H1 (cell line): ENCODE data around the gene SKAP1. TPM values are rescaled to one million over a fixed set of nuclear protein-coding genes. Genes with fewer than 3 reads are reported as not detected.

Experiments
- CTCF ChIA-PET: fragments of 300-600 bp; sonication (Branson Sonifier 250); formaldehyde crosslinking; loops from one replicate; lab custom pipeline; 2021; ENCODE audit not compliant: partially characterized antibody; lab: Charles Lee
- POLR2A ChIA-PET: fragments of 300-600 bp; sonication (Branson Sonifier 250); formaldehyde crosslinking; loops from one replicate; lab custom pipeline; 2021; ENCODE audit warnings: inconsistent platforms; ENCODE audit not compliant: partially characterized antibody; lab: Charles Lee
- DNase-seq, 2 experiments: peaks; one replicate each; pipeline versions ENCODE4 v3.0.0 to v3.0.0-alpha.2; 2010 to 2022; ENCODE audit warnings: low spot score in 2 of 2, low read depth in 1 of 2, mixed read lengths in 1 of 2
- FAIRE-seq: peaks from 2 replicates; lab custom pipeline; 2011; peaks lifted over from hg19 to GRCh38; lab: Jason Lieb, UNC
- H2AFZ ChIP-seq: 2 replicates; pipeline ENCODE4 v1.8.1; 2012; ENCODE audit warnings: low read length, inconsistent platforms
- H2AK5ac ChIP-seq: 2 replicates; pipeline ENCODE4 v1.6.1; 2013; ENCODE audit warnings: low read depth, low read length
- H2BK120ac ChIP-seq: replicated peaks from 2 replicates; pipeline ENCODE3; 2013; ENCODE audit warnings: low read depth, low read length, inconsistent platforms
- H2BK12ac ChIP-seq: 2 replicates; pipeline ENCODE4 v1.6.1; 2013; ENCODE audit warnings: low read depth, low read length
- H2BK15ac ChIP-seq: 2 replicates; pipeline ENCODE4 v1.6.1; 2013; ENCODE audit warnings: low read length
- H2BK20ac ChIP-seq: 2 replicates; pipeline ENCODE4 v1.6.1; 2013; ENCODE audit warnings: low read length
- H2BK5ac ChIP-seq: 2 replicates; pipeline ENCODE4 v1.6.1; 2013; ENCODE audit warnings: low read depth, low read length
- H3K14ac ChIP-seq: 2 replicates; pipeline ENCODE4 v1.6.1; 2013; ENCODE audit warnings: inconsistent platforms; ENCODE audit not compliant: insufficient read length
- H3K18ac ChIP-seq: 2 replicates; pipeline ENCODE4 v1.6.1; 2013; ENCODE audit warnings: low read length; ENCODE audit errors: extremely low read depth
- H3K23ac ChIP-seq: 2 replicates; pipeline ENCODE4 v1.6.1; 2013; ENCODE audit warnings: inconsistent platforms; ENCODE audit not compliant: insufficient read length
- H3K23me2 ChIP-seq: 2 replicates; pipeline ENCODE4 v1.6.1; 2013; ENCODE audit warnings: low read depth, low read length
- H3K27ac ChIP-seq: 2 replicates; pipeline ENCODE4 v1.6.1; 2011; ENCODE audit warnings: low read depth, low read length, inconsistent platforms
- H3K27me3 ChIP-seq, 4 experiments: replicated peaks in 1 of 4; 1 replicate in 1 of 4; 2 replicates in 3 of 4; pipeline versions ENCODE4 v1.6.1 to v1.8.1; 2011 to 2013; ENCODE audit warnings: low read length in 3 of 4, mild to moderate bottlenecking in 3 of 4, inconsistent platforms in 2 of 4, mixed read lengths in 2 of 4, moderate library complexity in 1 of 4; ENCODE audit not compliant: control insufficient read depth in 3 of 4, insufficient read depth in 3 of 4; ENCODE audit errors: extremely low read depth in 1 of 4
- H3K36me3 ChIP-seq, 4 experiments: 2 replicates each; pipeline versions ENCODE4 v1.6.1 to v1.8.1; 2011 to 2013; ENCODE audit warnings: mild to moderate bottlenecking in 4 of 4, low read length in 3 of 4, moderate library complexity in 2 of 4, control low read depth in 1 of 4, inconsistent platforms in 1 of 4; ENCODE audit not compliant: insufficient read depth in 4 of 4, control insufficient read depth in 2 of 4
- H3K4ac ChIP-seq: replicated peaks from 2 replicates; pipeline ENCODE3; 2013; ENCODE audit warnings: low read length, low read depth, mixed read lengths, inconsistent platforms; ENCODE audit not compliant: insufficient read length
- H3K4me1 ChIP-seq, 4 experiments: replicated peaks in 1 of 4; 1 replicate in 1 of 4; 2 replicates in 3 of 4; pipeline versions ENCODE4 v1.6.1 to v1.8.1; 2011 to 2013; ENCODE audit warnings: low read length in 3 of 4, inconsistent platforms in 2 of 4, mixed read lengths in 1 of 4; ENCODE audit not compliant: insufficient read depth in 4 of 4, control insufficient read depth in 3 of 4
- H3K4me2 ChIP-seq, 2 experiments: 2 replicates each; pipeline versions ENCODE4 v1.6.1 to v1.8.1; 2011 to 2013; ENCODE audit warnings: low read depth in 2 of 2, low read length in 2 of 2, control low read depth in 1 of 2, inconsistent platforms in 1 of 2, mild to moderate bottlenecking in 1 of 2; ENCODE audit not compliant: insufficient read depth in 1 of 2
- H3K4me3 ChIP-seq, 4 experiments: fragments of 200-600, 300-600 bp in 1 of 4; sonication (generic), shearing (Covaris generic), sonication (Bioruptor Twin) in 1 of 4; 2 replicates each; pipeline versions ENCODE4 v1.5.1 to v1.8.1; 2011 to 2016; ENCODE audit warnings: low read length in 4 of 4, low read depth in 3 of 4, control low read depth in 2 of 4, inconsistent platforms in 2 of 4, mild to moderate bottlenecking in 2 of 4, mixed read lengths in 1 of 4, moderate library complexity in 1 of 4; ENCODE audit not compliant: insufficient read depth in 2 of 4; ENCODE audit errors: extremely low read depth in 1 of 4
- H3K56ac ChIP-seq: replicated peaks from 2 replicates; pipeline ENCODE3; 2013; ENCODE audit warnings: low read depth, mild to moderate bottlenecking, mixed read lengths, low read length, inconsistent platforms; ENCODE audit not compliant: insufficient read length
- H3K79me1 ChIP-seq: 2 replicates; pipeline ENCODE4 v1.6.1; 2013; ENCODE audit warnings: low read depth, low read length, control low read depth
- H3K79me2 ChIP-seq, 2 experiments: 2 replicates each; pipeline versions ENCODE4 v1.6.1 to v1.8.1; 2012 to 2013; ENCODE audit warnings: low read length in 2 of 2, mild to moderate bottlenecking in 2 of 2, inconsistent platforms in 1 of 2; ENCODE audit not compliant: insufficient read depth in 2 of 2, control insufficient read depth in 1 of 2
- H3K9ac ChIP-seq, 4 experiments: replicated peaks in 1 of 4; 1 replicate in 1 of 4; 2 replicates in 3 of 4; pipeline versions ENCODE4 v1.6.1 to v1.8.1; 2011 to 2013; ENCODE audit warnings: low read depth in 3 of 4, low read length in 3 of 4, control low read depth in 2 of 4, mild to moderate bottlenecking in 2 of 4, moderate library complexity in 2 of 4, inconsistent platforms in 1 of 4; ENCODE audit errors: extremely low read depth in 1 of 4
- H3K9me3 ChIP-seq, 2 experiments: 2 replicates each; pipeline versions ENCODE4 v1.6.1 to v1.8.1; 2012 to 2013; ENCODE audit warnings: mild to moderate bottlenecking in 2 of 2, moderate library complexity in 2 of 2, control low read depth in 1 of 2, inconsistent platforms in 1 of 2, low read depth in 1 of 2, low read length in 1 of 2, mixed read lengths in 1 of 2; ENCODE audit not compliant: insufficient read depth in 2 of 2
- H4K20me1 ChIP-seq, 2 experiments: replicated peaks in 1 of 2; 2 replicates each; pipeline versions ENCODE3 to v1.8.1; 2011 to 2013; ENCODE audit warnings: inconsistent platforms in 2 of 2, low read length in 2 of 2, mild to moderate bottlenecking in 1 of 2; ENCODE audit not compliant: insufficient read depth in 2 of 2, control insufficient read depth in 1 of 2
- H4K5ac ChIP-seq: 2 replicates; pipeline ENCODE4 v1.6.1; 2013; ENCODE audit warnings: low read length, low read depth, mixed read lengths, inconsistent platforms; ENCODE audit not compliant: insufficient read length
- H4K8ac ChIP-seq: 2 replicates; pipeline ENCODE4 v1.8.0; 2013; ENCODE audit warnings: mild to moderate bottlenecking, moderate library complexity, low read length, inconsistent platforms; ENCODE audit not compliant: insufficient read depth; ENCODE audit errors: extremely low read depth
- H4K91ac ChIP-seq: replicated peaks from 2 replicates; pipeline ENCODE3; 2013; ENCODE audit warnings: low read length, mixed read lengths, inconsistent platforms; ENCODE audit not compliant: insufficient read length
- BRCA1 ChIP-seq: IDR thresholded peaks from 2 replicates; pipeline ENCODE4 v1.6.1; 2012; ENCODE audit warnings: low read depth, low read length, improper control_type of control experiment
- CBX5 ChIP-seq: fragments of 300-800, 300-1000 bp; sonication (generic); IDR thresholded peaks from 2 replicates; pipeline ENCODE4 v1.7.1; 2016; ENCODE audit warnings: antibody characterized with exemption, low read length, low read depth
- CEBPB ChIP-seq: IDR thresholded peaks from 2 replicates; pipeline ENCODE4 v1.6.1; 2012; ENCODE audit warnings: low read depth, low read length
- CHD2 ChIP-seq: IDR thresholded peaks from 2 replicates; pipeline ENCODE4 v1.6.1; 2012; ENCODE audit warnings: low read length, improper control_type of control experiment
- EGR1 ChIP-seq: IDR thresholded peaks from 2 replicates; pipeline ENCODE4 v1.6.1; 2011; ENCODE audit warnings: low read depth, low read length, borderline replicate concordance
- GABPA ChIP-seq: IDR thresholded peaks from 2 replicates; pipeline ENCODE4 v1.6.1; 2011; ENCODE audit warnings: mild to moderate bottlenecking, low read length, moderate library complexity, borderline replicate concordance; ENCODE audit not compliant: insufficient read depth
- NRF1 ChIP-seq: IDR thresholded peaks from 2 replicates; pipeline ENCODE4 v1.6.1; 2011; ENCODE audit warnings: mild to moderate bottlenecking, low read depth, low read length, improper control_type of control experiment
- POLR2AphosphoS5 ChIP-seq: IDR thresholded peaks from 2 replicates; pipeline ENCODE4 v1.6.1; 2011; ENCODE audit warnings: low read depth, low read length
- POU5F1 ChIP-seq: IDR thresholded peaks from 2 replicates; pipeline ENCODE4 v1.6.1; 2011; ENCODE audit warnings: low read depth, mild to moderate bottlenecking, low read length, moderate library complexity
- SIN3A ChIP-seq, 2 experiments: IDR thresholded peaks in 1 of 2; conservative IDR thresholded peaks in 1 of 2; 2 replicates each; pipeline ENCODE4 v1.6.1; 2011 to 2012; ENCODE audit warnings: low read length in 2 of 2, improper control_type of control experiment in 1 of 2, low read depth in 1 of 2, mild to moderate bottlenecking in 1 of 2
- TBP ChIP-seq: IDR thresholded peaks from 2 replicates; pipeline ENCODE4 v1.6.1; 2011; ENCODE audit warnings: low read depth, low read length, improper control_type of control experiment
- WGBS, 2 experiments: shearing (Covaris generic) in 1 of 2; methylation state at CpG; one replicate each; pipeline versions ENCODE4 v1.1.6 to v1.1.7; 2013 to 2015; ENCODE audit warnings: low lambda C conversion rate in 2 of 2, mixed read lengths in 2 of 2, inconsistent platforms in 1 of 2, low coverage in 1 of 2, missing lambda C conversion rate in 1 of 2; ENCODE audit not compliant: insufficient replicate concordance in 2 of 2, insufficient coverage in 1 of 2, insufficient read length in 1 of 2; ENCODE audit errors: extremely low coverage in 1 of 2, missing lambda C conversion rate in 1 of 2; 5-methylcytosine and 5-hydroxymethylcytosine counted together
- polyA plus RNA-seq, 7 experiments: library from polyadenylated mRNA; depleted of rRNA in 3 of 7; stranded (reverse) in 5 of 7; unstranded in 2 of 7; fragments of >200 nt in 5 of 7; fragments of 200-250 nt in 2 of 7; gene quantifications; 1 replicate in 5 of 7; 2 replicates in 1 of 7; 4 replicates in 1 of 7; pipeline versions ENCODE4 v1.2.1 to v1.2.3, GENCODE V29; 2011 to 2013; ENCODE audit warnings: missing spikeins in 2 of 7, mixed read lengths in 2 of 7
- total RNA-seq: library from RNA; stranded (reverse); fragmentation: NEBNext Ultra II Directional; extraction: Animal tissue kit (Norgen Biotek cat#: 25700); gene quantifications from 2 replicates; pipeline ENCODE4 v1.2.1, GENCODE V29; 2021
- TF ChIP-seq, protein P1 (sequence below), 3 experiments: IDR thresholded peaks; 1 replicate in 2 of 3; 2 replicates in 1 of 3; pipeline versions ENCODE4 v1.5.1 to v1.6.1; 2011; ENCODE audit warnings: low read length in 3 of 3, mild to moderate bottlenecking in 3 of 3, inconsistent platforms in 2 of 3, low read depth in 1 of 3, moderate library complexity in 1 of 3; ENCODE audit not compliant: insufficient read depth in 1 of 3; ENCODE audit errors: control extremely low read depth in 1 of 3

Gene SKAP1
- total and polyA plus RNA-seq, 2 of the 8 experiments (the other 6 are each of a cell fraction or from before 2014, with no cell fraction given) = not detected

DNA sequence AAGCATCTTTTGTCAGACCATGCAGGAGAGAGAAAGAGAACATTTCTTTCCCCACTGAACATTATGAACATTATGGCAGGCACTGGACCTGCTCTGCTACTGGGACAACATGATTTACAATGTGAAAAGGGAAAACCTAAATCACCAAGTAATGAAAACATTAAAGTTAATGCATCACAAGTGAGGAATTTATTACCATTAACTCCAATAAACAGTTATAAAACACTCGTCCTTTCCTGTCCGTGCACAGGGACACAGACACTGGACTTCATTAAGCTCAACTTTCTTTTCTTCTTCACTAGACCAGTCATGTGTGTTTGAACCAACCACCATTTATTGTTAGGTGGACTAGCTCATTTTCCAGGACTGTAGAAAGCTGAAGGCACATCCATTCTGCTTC is 227.1 kb downstream of the SKAP1 start:
- 77% methylated on average over 2 of the region's 2 CpGs; no CpG with 5 or more reads in 1 of the 2 experiments for WGBS, 2 experiments
- CTCF ChIA-PET = interaction anchor here (1.0 to 5.0 kb wide), 5 partner anchors 9 to 420 kb away, joined by 3 to 21 read pairs (median 5); no protein-coding TSS in a partner anchor
- H3K4me1 ChIP-seq = no peaks in the 10 kb centered on the region

More for the DNA sequence above, 227.1 kb downstream of the SKAP1 start:
- Histone ChIP-seq H3K4me2 (no peak overlapping the region), H2AK5ac (no peak overlapping the region), H3K79me1 (no peaks in the 10 kb centered on the region), H3K27me3 (no peaks in the 10 kb centered on the region), H3K4ac (no peak overlapping the region), H4K5ac (no peak overlapping the region), H2BK15ac (no peak overlapping the region), H4K8ac (no peak overlapping the region), H2BK20ac (no peak overlapping the region), H3K9me3 (no peaks in the 10 kb centered on the region), H2BK120ac (no peak overlapping the region), H3K27ac (no peak overlapping the region), H3K36me3 (no peaks in the 10 kb centered on the region), H3K4me3 (no peak overlapping the region), H2BK12ac (no peak overlapping the region), H4K20me1 (no peaks in the 10 kb centered on the region), H2BK5ac (no peak overlapping the region), H3K79me2 (no peaks in the 10 kb centered on the region), H3K56ac (no peak overlapping the region), H3K23ac (no peak overlapping the region), H4K91ac (no peak overlapping the region), H3K14ac (no peak overlapping the region), H3K23me2 (no peaks in the 10 kb centered on the region; the same call in 1 of the 2 replicates), H2AFZ (no peak overlapping the region), H3K18ac (no peak overlapping the region), H3K9ac (no peak overlapping the region)
- FAIRE-seq (no peak), DNase-seq (no peak)
- POLR2A ChIA-PET = interaction anchor here (0.5 to 0.8 kb wide), 2 partner anchors 10 to 52 kb away, joined by 3 to 4 read pairs; no protein-coding TSS in a partner anchor
- TF ChIP-seq POU5F1 = no peak
- TF ChIP-seq CHD2 = no peak
- TF ChIP-seq SIN3A (conservative IDR thresholded peaks at IDR 0.05 in 1 of 2, IDR thresholded peaks at IDR 0.05 in 1 of 2; ENCODE audit: low read depth in 1 of 2, low read length in 2 of 2) = no peak
- TF ChIP-seq CBX5 = no peak
- TF ChIP-seq NRF1 = no peak
- TF ChIP-seq EGR1 = no peak
- TF ChIP-seq POLR2AphosphoS5 = no peak
- TF ChIP-seq GABPA = no peak
- no peak for TF ChIP-seq CEBPB
- TF ChIP-seq BRCA1 = no peak
- TF ChIP-seq, protein P1, sequence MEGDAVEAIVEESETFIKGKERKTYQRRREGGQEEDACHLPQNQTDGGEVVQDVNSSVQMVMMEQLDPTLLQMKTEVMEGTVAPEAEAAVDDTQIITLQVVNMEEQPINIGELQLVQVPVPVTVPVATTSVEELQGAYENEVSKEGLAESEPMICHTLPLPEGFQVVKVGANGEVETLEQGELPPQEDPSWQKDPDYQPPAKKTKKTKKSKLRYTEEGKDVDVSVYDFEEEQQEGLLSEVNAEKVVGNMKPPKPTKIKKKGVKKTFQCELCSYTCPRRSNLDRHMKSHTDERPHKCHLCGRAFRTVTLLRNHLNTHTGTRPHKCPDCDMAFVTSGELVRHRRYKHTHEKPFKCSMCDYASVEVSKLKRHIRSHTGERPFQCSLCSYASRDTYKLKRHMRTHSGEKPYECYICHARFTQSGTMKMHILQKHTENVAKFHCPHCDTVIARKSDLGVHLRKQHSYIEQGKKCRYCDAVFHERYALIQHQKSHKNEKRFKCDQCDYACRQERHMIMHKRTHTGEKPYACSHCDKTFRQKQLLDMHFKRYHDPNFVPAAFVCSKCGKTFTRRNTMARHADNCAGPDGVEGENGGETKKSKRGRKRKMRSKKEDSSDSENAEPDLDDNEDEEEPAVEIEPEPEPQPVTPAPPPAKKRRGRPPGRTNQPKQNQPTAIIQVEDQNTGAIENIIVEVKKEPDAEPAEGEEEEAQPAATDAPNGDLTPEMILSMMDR (IDR thresholded peaks at IDR 0.05; ENCODE audit: control extremely low read depth in 1 of 3, insufficient read depth in 1 of 3, low read depth in 1 of 3, low read length in 3 of 3) = no peak
- TF ChIP-seq TBP = no peak
